ENCODE measurements around the gene KCND3.

GRCh38 chr1:111738133-111738435, 251.4 kb downstream of the KCND3 start:
- TF ChIP-seq CTCF (IDR thresholded peaks at IDR 0.05) (no peak), POLR2AphosphoS5 (IDR thresholded peaks at IDR 0.05) (no peak), POLR2A (IDR thresholded peaks at IDR 0.05) (no peak), EP300 (IDR thresholded peaks at IDR 0.05) (no peak)

All from upper lobe of left lung (tissue), 4 donors.